Brain microvascular endothelial cell (primary cell): ENCODE results near the gene CTPS1.

Experiments
- DNase-seq: peaks from one replicate; pipeline ENCODE4 v3.0.0-alpha.2; 2020
- H3K27ac ChIP-seq: fragments of 250-450 bp; sonication (Bioruptor Pico); 2 replicates; pipeline ENCODE4 v1.5.1; 2020; ENCODE audit warnings: mild to moderate bottlenecking, moderate library complexity
- H3K27me3 ChIP-seq: fragments of 250-450 bp; sonication (Bioruptor Pico); replicated peaks from 2 replicates; pipeline ENCODE4 v1.5.1; 2020; ENCODE audit warnings: mild to moderate bottlenecking
- H3K36me3 ChIP-seq: fragments of 250-450 bp; sonication (Bioruptor Pico); replicated peaks from 2 replicates; pipeline ENCODE4 v1.5.1; 2020; ENCODE audit warnings: mild to moderate bottlenecking
- H3K4me3 ChIP-seq: 2 replicates; pipeline ENCODE4 v1.5.1; 2011; ENCODE audit warnings: low read depth, mild to moderate bottlenecking, control low read depth, low read length, moderate library complexity
- CTCF ChIP-seq: IDR thresholded peaks from 2 replicates; pipeline ENCODE4 v1.5.1; 2011; ENCODE audit warnings: low read depth, mild to moderate bottlenecking, moderate library complexity, low read length, control low read depth, inconsistent platforms; ENCODE audit errors: missing control alignments
- in situ Hi-C: cut with HindIII; loops from 2 replicates; pipeline ENCODE4 v1.10.0; 2017; ENCODE audit warnings: low sequenced_read_pairs, low pct_ligation_motif_present

CTPS1 gene

GRCh38 chr1:40938393-40938792 lies 41.1 kb upstream of the CTPS1 start:
- no peaks in the 10 kb centered on the region for H3K27me3 ChIP-seq
- in situ Hi-C loops: no loop called here
- no peak for TF ChIP-seq CTCF
- H3K36me3 ChIP-seq: no peaks in the 10 kb centered on the region
- no peak for DNase-seq
- H3K4me3 ChIP-seq: no peak overlapping the region
- H3K27ac ChIP-seq: no peak overlapping the region

DNA sequence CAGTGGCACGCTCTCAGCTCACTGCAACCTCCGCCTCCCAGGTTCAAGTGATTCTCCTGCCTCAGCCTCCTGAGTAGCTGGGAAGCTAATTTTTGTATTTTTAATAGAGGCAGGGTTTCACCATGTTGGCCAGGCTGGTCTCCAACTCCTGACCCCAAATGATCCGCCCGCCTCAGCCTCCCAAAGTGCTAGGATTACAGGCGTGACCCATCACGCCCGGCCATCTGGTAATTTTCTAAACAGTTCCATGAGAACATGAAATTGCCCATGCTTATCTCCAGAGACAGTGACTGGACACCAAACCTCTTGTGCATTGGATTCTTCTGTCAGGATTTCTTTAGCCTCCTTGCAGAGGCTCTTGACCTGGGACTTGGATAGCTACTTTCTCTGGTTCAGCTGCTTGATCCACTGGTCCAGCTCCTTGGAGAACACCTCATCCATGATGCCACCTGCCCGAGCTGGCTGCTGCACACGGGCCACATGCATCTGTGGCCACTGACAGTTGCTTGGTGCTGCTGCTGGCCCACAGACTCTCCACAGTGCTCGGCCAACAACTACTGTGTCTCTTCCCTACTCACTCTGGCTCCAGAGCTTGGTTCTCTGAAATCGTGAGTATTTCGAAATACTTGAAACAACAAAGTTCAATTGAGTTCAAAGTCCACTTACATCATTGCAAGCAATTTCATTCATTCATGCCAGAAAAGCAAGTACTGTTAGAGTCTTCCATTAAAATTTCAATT lies 40.0 kb upstream of the CTPS1 start:
- in situ Hi-C loops: no loop called here
- no peak overlapping the region for H3K27ac ChIP-seq

GRCh38 chr1:40944326-40944725 lies 35.2 kb upstream of the CTPS1 start:
- Histone ChIP-seq H3K27me3 (no peaks in the 10 kb centered on the region), H3K36me3 (no peaks in the 10 kb centered on the region), H3K4me3 (no peak overlapping the region), H3K27ac (peak overlapping the region; percentile 87)
- in situ Hi-C loops: no loop called here
- peak; percentile 36 for TF ChIP-seq CTCF
- peak; percentile 96 for DNase-seq

More for the DNA sequence above, 40.0 kb upstream of the CTPS1 start:
- H3K36me3 ChIP-seq: no peaks in the 10 kb centered on the region
- no peak overlapping the region for H3K4me3 ChIP-seq
- H3K27me3 ChIP-seq: no peaks in the 10 kb centered on the region
- no peak for DNase-seq
- no peak for TF ChIP-seq CTCF

DNA sequence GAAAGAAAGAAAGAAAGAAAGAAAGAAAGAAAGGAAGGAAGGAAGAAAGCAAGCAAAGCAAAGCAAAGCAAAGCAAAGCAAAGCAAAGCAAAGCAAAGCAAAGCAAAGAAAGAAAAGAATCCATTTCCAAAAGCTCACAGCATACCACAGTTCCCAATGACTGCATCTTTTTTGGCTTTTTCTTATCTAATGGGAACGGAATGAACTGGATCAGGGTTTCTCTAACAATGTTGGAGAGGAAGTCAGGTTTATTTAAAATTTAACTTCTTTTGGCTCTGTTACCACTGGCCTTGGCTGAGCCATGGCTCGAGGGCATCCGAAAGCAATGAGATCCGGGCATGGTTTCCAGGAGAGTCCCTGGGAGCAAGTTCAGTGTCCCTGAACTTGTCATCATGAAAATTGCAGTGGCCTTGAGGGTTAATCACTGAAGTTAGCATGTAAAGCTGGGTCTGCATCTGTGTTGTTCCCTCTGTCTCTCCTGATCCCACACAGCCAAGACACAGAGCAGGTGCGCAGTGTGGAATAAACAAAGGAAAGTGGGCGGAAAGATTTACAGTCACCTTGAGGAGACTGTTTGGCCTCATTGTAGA lies 34.6 kb upstream of the CTPS1 start:
- peak overlapping the region; percentile 87 for H3K27ac ChIP-seq
- no peak overlapping the region for H3K4me3 ChIP-seq
- TF ChIP-seq CTCF: no peak
- no peaks in the 10 kb centered on the region for H3K27me3 ChIP-seq
- H3K36me3 ChIP-seq: no peaks in the 10 kb centered on the region
- in situ Hi-C loops: no loop called here
- DNase-seq: no peak

GRCh38 chr1:40945491-40945973 lies 34.0 kb upstream of the CTPS1 start:
- peak overlapping the region; percentile 87 for H3K27ac ChIP-seq
- no peaks in the 10 kb centered on the region for H3K36me3 ChIP-seq
- H3K27me3 ChIP-seq: no peaks in the 10 kb centered on the region
- in situ Hi-C loops: no loop called here
- TF ChIP-seq CTCF: no peak
- no peak overlapping the region for H3K4me3 ChIP-seq
- DNase-seq: no peak
